HepG2 (cell line): ENCODE data around the gene DNMT3L. TPM values are rescaled to one million over a fixed set of nuclear protein-coding genes. Genes with fewer than 3 reads are reported as not detected.

Source experiments
- GMEB2 ChIP-seq: IDR thresholded peaks from 2 replicates; pipeline ENCODE4 v1.6.1; 2016; ENCODE audit warnings: missing biosample characterization, missing genetic modification reagents, low read depth
- LRRFIP1 ChIP-seq: sonication (generic); formaldehyde crosslinking; conservative IDR thresholded peaks from 2 replicates; pipeline ENCODE4 v1.4.0; 2020; ENCODE audit warnings: missing genetic modification reagents
- MEIS2 ChIP-seq: sonication (generic); formaldehyde crosslinking; IDR thresholded peaks from 2 replicates; pipeline ENCODE4 v1.9.0; 2021; ENCODE audit warnings: mild to moderate bottlenecking, missing genetic modification reagents
- SRSF4 ChIP-seq: fragments of 200-400 bp; formaldehyde crosslinking; IDR thresholded peaks from one replicate; pipeline ENCODE4 v1.6.1; 2018; ENCODE audit warnings: mild to moderate bottlenecking, low read depth, low read length, moderate library complexity; ENCODE audit not compliant: poor library complexity, severe bottlenecking
- ZBTB37 ChIP-seq: sonication (generic); formaldehyde crosslinking; IDR thresholded peaks from 2 replicates; pipeline ENCODE4 v1.4.0; 2020; ENCODE audit warnings: mild to moderate bottlenecking, missing genetic modification reagents
- ZFP62 ChIP-seq: sonication (generic); formaldehyde crosslinking; IDR thresholded peaks from 2 replicates; pipeline ENCODE4 v1.4.0; 2020; ENCODE audit warnings: missing genetic modification reagents
- ZNF468 ChIP-seq: sonication (generic); formaldehyde crosslinking; IDR thresholded peaks from 2 replicates; pipeline ENCODE4 v1.8.0; 2022; ENCODE audit warnings: mild to moderate bottlenecking, moderate library complexity, missing genetic modification reagents
- ZNF547 ChIP-seq: sonication (generic); formaldehyde crosslinking; IDR thresholded peaks from 2 replicates; pipeline ENCODE4 v1.5.1; 2020; ENCODE audit warnings: mild to moderate bottlenecking, missing genetic modification reagents
- polyA plus RNA-seq, 8 experiments: library from polyadenylated mRNA; depleted of rRNA in 3 of 8; stranded (reverse) in 7 of 8; unstranded in 1 of 8; fragments of >200 nt; fragmentation: Illumina TruSeq in 4 of 8; extraction: Trizol in 4 of 8; gene quantifications; 2 replicates each; pipeline versions ENCODE4 v1.2.1 to v1.2.3, GENCODE V29; 2011 to 2016; ENCODE audit warnings: low read depth in 4 of 8, missing spikeins in 1 of 8, mixed read lengths in 1 of 8; ENCODE audit not compliant: insufficient read depth in 1 of 8
- total RNA-seq, 5 experiments: library from RNA; depleted of rRNA; stranded (reverse); fragments of >200 nt; fragmentation: Illumina TruSeq; extraction: Trizol; gene quantifications; 2 replicates each; pipeline ENCODE4 v1.2.3, GENCODE V29; 2016; ENCODE audit warnings: low read depth in 1 of 5

Gene DNMT3L
- total and polyA plus RNA-seq, 2 of the 13 experiments (the other 11 are each of a cell fraction or from before 2014, with no cell fraction given) = 0.75 to 1.7 TPM

GRCh38 chr21:44260066-44260465 is 1.6 kb downstream of the DNMT3L start (continued):
- no peak for TF ChIP-seq LRRFIP1
- no peak for TF ChIP-seq ZFP62 (CRISPR knock-in tag)
- TF ChIP-seq ZNF547 (CRISPR knock-in tag) = no peak
- TF ChIP-seq MEIS2 (CRISPR knock-in tag) = no peak
- TF ChIP-seq ZBTB37 (CRISPR knock-in tag) = no peak
- no peak for TF ChIP-seq ZNF468 (CRISPR knock-in tag)
- TF ChIP-seq GMEB2 (CRISPR knock-in tag) = no peak
- TF ChIP-seq SRSF4 = no peak
- TF ChIP-seq, all 625 proteins: peak for 0
